OCI-LY7 (cell line): ENCODE measurements around the gene RELN. TPM values are rescaled to one million over a fixed set of nuclear protein-coding genes. Genes with fewer than 3 reads are reported as not detected.

Experiments used
- BruUV-seq: library from RNA; stranded (reverse); fragments of 400-500 nt; replicated peaks from 2 replicates; lab custom pipeline; 2021; lab: Mats Ljungman, UMichigan
- CTCF ChIA-PET: fragments of 300-600 bp; sonication (Branson Sonifier 250); formaldehyde crosslinking; loops from one replicate; lab custom pipeline; 2022; ENCODE audit warnings: antibody characterized with exemption; ENCODE audit not compliant: unreplicated experiment; lab: Charles Lee
- POLR2A ChIA-PET: fragments of 300-600 bp; sonication (Branson Sonifier 250); formaldehyde crosslinking; loops from one replicate; lab custom pipeline; 2022; ENCODE audit warnings: antibody characterized with exemption; lab: Charles Lee
- DNase-seq: peaks from one replicate; pipeline ENCODE4 v3.0.0-alpha.2; 2015; ENCODE audit warnings: low spot score
- H2AFZ ChIP-seq: fragments of 200-600 bp; sonication (generic), shearing (Covaris generic); 2 replicates; pipeline ENCODE4 v1.6.1; 2014; ENCODE audit warnings: mild to moderate bottlenecking, antibody characterized with exemption, low read length, moderate library complexity
- H3K27ac ChIP-seq: fragments of 200-600 bp; sonication (generic); 2 replicates; pipeline ENCODE4 v1.5.1; 2014; ENCODE audit warnings: mixed run types, low read depth, mild to moderate bottlenecking, moderate library complexity, low read length, inconsistent platforms; ENCODE audit not compliant: poor library complexity, severe bottlenecking
- H3K36me3 ChIP-seq: fragments of 200-600 bp; sonication (generic); 2 replicates; pipeline ENCODE4 v1.6.1; 2014; ENCODE audit warnings: mild to moderate bottlenecking, antibody characterized with exemption, low read length, moderate library complexity, mixed read lengths; ENCODE audit not compliant: insufficient read depth
- H3K4me1 ChIP-seq: fragments of 200-600 bp; sonication (generic); 2 replicates; pipeline ENCODE4 v1.5.1; 2014; ENCODE audit warnings: mild to moderate bottlenecking, low read length; ENCODE audit not compliant: insufficient read depth, poor library complexity, severe bottlenecking
- H3K4me2 ChIP-seq: fragments of 200-600 bp; sonication (generic); 2 replicates; pipeline ENCODE4 v1.6.1; 2014; ENCODE audit warnings: mild to moderate bottlenecking, low read length
- H3K4me3 ChIP-seq: fragments of 200-600 bp; sonication (generic); 2 replicates; pipeline ENCODE4 v1.5.1; 2014; ENCODE audit warnings: mild to moderate bottlenecking, low read depth, low read length; ENCODE audit not compliant: poor library complexity, severe bottlenecking
- H3K79me2 ChIP-seq: fragments of 200-600 bp; sonication (generic); 2 replicates; pipeline ENCODE4 v1.6.1; 2016; ENCODE audit warnings: low read depth, mild to moderate bottlenecking, low read length, moderate library complexity, mixed read lengths; ENCODE audit not compliant: insufficient read depth
- H3K9me2 ChIP-seq: fragments of 200-600 bp; sonication (generic); 2 replicates; pipeline ENCODE4 v1.6.1; 2016; ENCODE audit warnings: mild to moderate bottlenecking, low read length, mixed read lengths; ENCODE audit not compliant: insufficient read depth
- H3K9me3 ChIP-seq: fragments of 200-600 bp; sonication (generic); 2 replicates; pipeline ENCODE4 v1.6.1; 2014; ENCODE audit warnings: mild to moderate bottlenecking, mixed run types, low read length, mixed read lengths
- H4K20me1 ChIP-seq: fragments of 200-600 bp; sonication (generic); 2 replicates; pipeline ENCODE4 v1.6.1; 2014; ENCODE audit warnings: mild to moderate bottlenecking, antibody characterized with exemption, low read length, moderate library complexity, mixed read lengths; ENCODE audit not compliant: insufficient read depth
- EZH2phosphoT487 ChIP-seq: fragments of 200-600 bp; sonication (generic); IDR thresholded peaks from 2 replicates; pipeline ENCODE4 v1.6.1; 2018; ENCODE audit warnings: low read depth, borderline replicate concordance, mild to moderate bottlenecking, mixed run types, antibody characterized with exemption, low read length, moderate library complexity, mixed read lengths
- intact Hi-C: fragments of 100-400 bp; cut with micrococcal nuclease; formaldehyde crosslinking; loops from one replicate; pipeline ENCODE4 v1.10.0; 2022; ENCODE audit not compliant: unreplicated experiment
- total RNA-seq, 2 experiments: library from RNA; depleted of rRNA in 1 of 2; stranded (reverse); fragments of >200 nt in 1 of 2; shearing (Covaris generic) in 1 of 2; gene quantifications; 2 replicates each; pipeline ENCODE4 v1.2.3, GENCODE V29; 2014 to 2022
- TF ChIP-seq, protein P1 (sequence below): fragments of 200-600 bp; sonication (generic); conservative IDR thresholded peaks from 2 replicates; pipeline ENCODE4 v1.5.1; 2014; ENCODE audit warnings: mild to moderate bottlenecking, antibody characterized with exemption, low read length, moderate library complexity, mixed read lengths

Gene RELN
- total RNA-seq, 2 experiments from 2014 or later, result not detected

- Histone ChIP-seq H3K9me3 (no peaks in the 10 kb centered on the region), H3K4me3 (no peak overlapping the region), H4K20me1 (no peaks in the 10 kb centered on the region), H3K27ac (no peak overlapping the region), H3K4me1 (no peaks in the 10 kb centered on the region), H3K79me2 (no peaks in the 10 kb centered on the region), H3K36me3 (no peaks in the 10 kb centered on the region), H3K4me2 (no peak overlapping the region), H3K9me2 (no peaks in the 10 kb centered on the region), H2AFZ (no peak overlapping the region)
- intact Hi-C loops, result no loop called here
- ChIA-PET CTCF (no interaction called here), POLR2A (no interaction called here)
- TF ChIP-seq, protein P1, sequence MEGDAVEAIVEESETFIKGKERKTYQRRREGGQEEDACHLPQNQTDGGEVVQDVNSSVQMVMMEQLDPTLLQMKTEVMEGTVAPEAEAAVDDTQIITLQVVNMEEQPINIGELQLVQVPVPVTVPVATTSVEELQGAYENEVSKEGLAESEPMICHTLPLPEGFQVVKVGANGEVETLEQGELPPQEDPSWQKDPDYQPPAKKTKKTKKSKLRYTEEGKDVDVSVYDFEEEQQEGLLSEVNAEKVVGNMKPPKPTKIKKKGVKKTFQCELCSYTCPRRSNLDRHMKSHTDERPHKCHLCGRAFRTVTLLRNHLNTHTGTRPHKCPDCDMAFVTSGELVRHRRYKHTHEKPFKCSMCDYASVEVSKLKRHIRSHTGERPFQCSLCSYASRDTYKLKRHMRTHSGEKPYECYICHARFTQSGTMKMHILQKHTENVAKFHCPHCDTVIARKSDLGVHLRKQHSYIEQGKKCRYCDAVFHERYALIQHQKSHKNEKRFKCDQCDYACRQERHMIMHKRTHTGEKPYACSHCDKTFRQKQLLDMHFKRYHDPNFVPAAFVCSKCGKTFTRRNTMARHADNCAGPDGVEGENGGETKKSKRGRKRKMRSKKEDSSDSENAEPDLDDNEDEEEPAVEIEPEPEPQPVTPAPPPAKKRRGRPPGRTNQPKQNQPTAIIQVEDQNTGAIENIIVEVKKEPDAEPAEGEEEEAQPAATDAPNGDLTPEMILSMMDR, result no peak
- DNase-seq, result no peak
- BruUV-seq, result no TSS peak
Measured at GRCh38 chr7:103640031-103640779, 349.3 kb downstream of the RELN start.

- no peaks in the 10 kb centered on the region for H3K4me1 ChIP-seq
- BruUV-seq, result no TSS peak
- H3K4me2 ChIP-seq, result no peak overlapping the region
- H3K79me2 ChIP-seq, result no peaks in the 10 kb centered on the region
- TF ChIP-seq EZH2phosphoT487, result no peak
- TF ChIP-seq, protein P1, result no peak
- H3K36me3 ChIP-seq, result no peaks in the 10 kb centered on the region
- ChIA-PET CTCF (no interaction called here), POLR2A (no interaction called here)
- no peak for DNase-seq
- intact Hi-C loops, result no loop called here
- H3K27ac ChIP-seq, result no peak overlapping the region
- H3K4me3 ChIP-seq, result no peak overlapping the region
- no peaks in the 10 kb centered on the region for H3K9me2 ChIP-seq
- H2AFZ ChIP-seq, result no peak overlapping the region
- no peaks in the 10 kb centered on the region for H4K20me1 ChIP-seq
- H3K9me3 ChIP-seq, result no peaks in the 10 kb centered on the region
Measured at GRCh38 chr7:103637726-103638125, 351.7 kb downstream of the RELN start.

DNA sequence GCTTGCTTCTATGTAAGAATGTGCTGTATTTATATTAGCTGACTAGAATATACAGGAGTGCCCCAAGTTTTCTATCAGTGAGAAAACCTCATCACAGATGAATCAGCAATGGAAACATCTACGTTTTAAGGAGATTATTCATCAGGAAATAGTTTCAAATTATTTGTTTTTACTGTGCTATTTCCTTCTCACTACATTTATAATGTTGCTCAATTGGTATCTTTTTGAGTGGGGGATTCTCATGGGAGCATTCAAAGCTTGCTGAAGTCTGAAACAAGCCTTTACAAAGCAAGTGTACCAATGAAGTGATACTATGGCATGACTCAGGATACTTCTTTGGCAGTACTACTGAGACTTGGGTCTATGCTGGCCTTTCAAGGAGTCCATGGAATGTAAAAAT is 352.4 kb downstream of the RELN start:
- intact Hi-C loops, result no loop called here
- H3K4me3 ChIP-seq, result no peak overlapping the region
- POLR2A ChIA-PET, result no interaction called here
- CTCF ChIA-PET, result no interaction called here
- no peak for DNase-seq
- no peak overlapping the region for H2AFZ ChIP-seq
- H3K9me3 ChIP-seq, result no peaks in the 10 kb centered on the region
- no peaks in the 10 kb centered on the region for H3K4me1 ChIP-seq
- H3K27ac ChIP-seq, result no peak overlapping the region
- no peaks in the 10 kb centered on the region for H3K79me2 ChIP-seq
- no peaks in the 10 kb centered on the region for H3K9me2 ChIP-seq
- no peaks in the 10 kb centered on the region for H4K20me1 ChIP-seq
- H3K36me3 ChIP-seq, result no peaks in the 10 kb centered on the region
- H3K4me2 ChIP-seq, result no peak overlapping the region
- no TSS peak for BruUV-seq
- TF ChIP-seq, protein P1, result no peak
- TF ChIP-seq EZH2phosphoT487, result no peak
